ENCODE results near the gene NUP93. TPM values are rescaled to one million over a fixed set of nuclear protein-coding genes. Genes with fewer than 3 reads are reported as not detected.

NUP93 gene
- total and polyA plus RNA-seq, 2 experiments from 2014 or later = 23.5 to 35.7 TPM

- Histone ChIP-seq H3K79me2 (no peaks in the 10 kb centered on the region), H3K27me3 (no peaks in the 10 kb centered on the region), H3K9me3 (ENCODE audit: low read depth) (no peaks in the 10 kb centered on the region), H3K4me1 (ENCODE audit: insufficient read depth) (no peaks in the 10 kb centered on the region), H3K4me2 (no peak overlapping the region), H3K9me2 (replicated peaks; ENCODE audit: insufficient read depth) (no peaks in the 10 kb centered on the region), H3K36me3 (replicated peaks; ENCODE audit: insufficient read depth, low read depth) (no peaks in the 10 kb centered on the region), H3K4me3 (no peak overlapping the region), H4K20me1 (ENCODE audit: insufficient read depth, poor library complexity, severe bottlenecking) (no peaks in the 10 kb centered on the region), H2AFZ (no peak overlapping the region), H3K27ac (no peak overlapping the region)
- DNase-seq (ENCODE audit: low spot score) = no peak
- no peak for TF ChIP-seq EZH2 (IDR thresholded peaks at IDR 0.05; ENCODE audit: borderline replicate concordance)
- TF ChIP-seq CTCF (IDR thresholded peaks at IDR 0.05; ENCODE audit: poor library complexity) = no peak
- no peak for TF ChIP-seq EZH2phosphoT487 (IDR thresholded peaks at IDR 0.05; ENCODE audit: low read depth, severe bottlenecking, unreplicated experiment)
- 91% methylated on average over 2 of the region's 2 CpGs for WGBS (ENCODE audit: low lambda C conversion rate, missing lambda C conversion rate)
Measured at GRCh38 chr16:56835320-56835719, 105.4 kb downstream of the NUP93 start.

DNA sequence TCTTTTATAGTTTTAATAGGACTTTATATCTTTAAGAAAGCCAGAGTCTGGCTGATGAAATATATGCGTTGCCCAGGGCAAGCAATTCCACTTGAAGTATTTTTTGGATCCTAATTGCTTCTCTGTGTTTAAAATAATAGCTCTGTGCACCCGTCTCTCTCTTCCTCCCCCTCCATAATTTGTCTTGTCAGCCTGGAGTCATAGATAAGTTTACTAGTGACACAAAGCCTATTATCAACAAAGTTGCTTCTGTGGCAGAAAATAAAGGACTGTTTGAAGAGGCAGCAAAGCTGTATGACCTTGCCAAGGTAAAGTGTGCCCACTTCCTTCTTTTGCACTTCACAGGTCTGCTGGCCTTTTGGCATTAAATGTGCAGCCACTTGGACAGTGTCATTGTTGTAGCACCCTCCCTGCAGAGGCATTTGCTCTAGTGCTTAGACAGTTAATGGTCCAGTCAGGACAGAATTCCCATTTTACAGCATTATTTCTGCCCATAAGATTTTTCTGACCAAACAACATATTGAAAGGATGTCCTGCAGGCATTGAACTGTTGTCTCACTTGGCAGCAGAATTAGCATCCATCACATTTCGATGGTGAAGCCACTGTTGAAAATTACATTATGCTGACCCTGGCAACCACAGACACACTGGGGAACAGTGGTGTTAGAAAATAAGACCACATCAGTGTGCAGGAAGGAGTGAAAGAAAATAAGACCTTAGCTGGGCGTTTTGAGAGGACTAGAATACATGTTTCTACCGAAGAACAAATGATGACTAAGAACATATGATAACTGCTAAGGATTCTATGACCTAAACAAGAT lies 106.7 kb downstream of the NUP93 start:
- H3K36me3 ChIP-seq (replicated peaks; ENCODE audit: insufficient read depth, low read depth) = no peaks in the 10 kb centered on the region
- no peaks in the 10 kb centered on the region for H3K79me2 ChIP-seq
- H3K4me2 ChIP-seq = no peak overlapping the region
- H3K27me3 ChIP-seq = no peaks in the 10 kb centered on the region
- DNase-seq (ENCODE audit: low spot score) = no peak
- TF ChIP-seq CTCF (IDR thresholded peaks at IDR 0.05; ENCODE audit: poor library complexity) (no peak), EZH2 (IDR thresholded peaks at IDR 0.05; ENCODE audit: borderline replicate concordance) (no peak), EZH2phosphoT487 (IDR thresholded peaks at IDR 0.05; ENCODE audit: low read depth, severe bottlenecking, unreplicated experiment) (no peak)
- H3K4me1 ChIP-seq (ENCODE audit: insufficient read depth) = no peaks in the 10 kb centered on the region
- no peak overlapping the region for H2AFZ ChIP-seq
- H4K20me1 ChIP-seq (ENCODE audit: insufficient read depth, poor library complexity, severe bottlenecking) = no peaks in the 10 kb centered on the region
- no peak overlapping the region for H3K27ac ChIP-seq
- H3K9me2 ChIP-seq (replicated peaks; ENCODE audit: insufficient read depth) = no peaks in the 10 kb centered on the region
- H3K9me3 ChIP-seq (ENCODE audit: low read depth) = no peaks in the 10 kb centered on the region
- 78% methylated on average over 5 of the region's 5 CpGs for WGBS (ENCODE audit: low lambda C conversion rate, missing lambda C conversion rate)
- H3K4me3 ChIP-seq = no peak overlapping the region

GRCh38 chr16:56838622-56839337 lies 108.9 kb downstream of the NUP93 start:
- Histone ChIP-seq H2AFZ (no peak overlapping the region), H3K36me3 (replicated peaks; ENCODE audit: insufficient read depth, low read depth) (no peaks in the 10 kb centered on the region), H3K4me2 (no peak overlapping the region), H4K20me1 (ENCODE audit: insufficient read depth, poor library complexity, severe bottlenecking) (no peaks in the 10 kb centered on the region), H3K9me3 (ENCODE audit: low read depth) (no peaks in the 10 kb centered on the region), H3K4me3 (no peak overlapping the region), H3K27me3 (no peaks in the 10 kb centered on the region), H3K79me2 (no peaks in the 10 kb centered on the region), H3K4me1 (ENCODE audit: insufficient read depth) (no peaks in the 10 kb centered on the region), H3K9me2 (replicated peaks; ENCODE audit: insufficient read depth) (no peaks in the 10 kb centered on the region), H3K27ac (no peak overlapping the region)
- no peak for DNase-seq (ENCODE audit: low spot score)
- WGBS (ENCODE audit: low lambda C conversion rate, missing lambda C conversion rate) = 92% methylated on average over 9 of the region's 9 CpGs
- TF ChIP-seq CTCF (IDR thresholded peaks at IDR 0.05; ENCODE audit: poor library complexity) = no peak
- no peak for TF ChIP-seq EZH2 (IDR thresholded peaks at IDR 0.05; ENCODE audit: borderline replicate concordance)
- TF ChIP-seq EZH2phosphoT487 (IDR thresholded peaks at IDR 0.05; ENCODE audit: low read depth, severe bottlenecking, unreplicated experiment) = no peak

All from hepatocyte (in vitro differentiated cells).